ELF-1 (cell line): ENCODE measurements around the gene CD83.

Source experiments
- DNase-seq: peaks from one replicate; pipeline ENCODE4 v3.0.0-alpha.2; 2016; ENCODE audit warnings: low read depth, low spot score

Gene CD83

DNA sequence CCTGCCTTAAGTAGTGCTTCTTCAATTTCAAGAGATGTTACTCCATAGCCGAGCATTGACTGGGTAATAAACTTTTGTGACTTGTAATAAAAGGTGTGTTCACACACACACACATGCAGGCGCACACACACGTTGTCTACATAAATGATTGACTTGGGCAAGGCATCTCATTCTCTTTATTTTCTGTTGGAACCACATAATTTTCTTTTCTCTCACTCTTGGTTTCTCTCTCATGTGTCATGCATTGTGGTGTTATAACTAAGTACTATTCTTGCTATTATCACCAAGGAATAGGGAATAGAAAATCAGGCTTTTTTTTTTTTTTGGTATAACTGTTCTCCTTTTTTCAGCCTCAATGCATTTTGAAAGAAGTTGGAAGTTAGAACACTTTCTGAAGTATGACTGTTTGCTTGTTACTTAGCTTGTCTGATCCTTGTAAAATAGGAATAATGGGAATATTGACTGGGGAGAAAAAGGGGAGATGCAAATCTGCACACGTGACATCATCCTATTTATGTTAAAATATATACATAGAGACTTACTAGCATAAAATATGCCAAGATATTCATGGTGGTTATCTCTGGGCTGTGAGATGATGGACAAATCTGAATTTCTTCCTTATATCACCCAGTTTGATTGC, 26.1 kb upstream of the CD83 start:
- DNase-seq: no peak

GRCh38 chr6:14092316-14092715, 25.3 kb upstream of the CD83 start:
- DNase-seq: no peak

DNA sequence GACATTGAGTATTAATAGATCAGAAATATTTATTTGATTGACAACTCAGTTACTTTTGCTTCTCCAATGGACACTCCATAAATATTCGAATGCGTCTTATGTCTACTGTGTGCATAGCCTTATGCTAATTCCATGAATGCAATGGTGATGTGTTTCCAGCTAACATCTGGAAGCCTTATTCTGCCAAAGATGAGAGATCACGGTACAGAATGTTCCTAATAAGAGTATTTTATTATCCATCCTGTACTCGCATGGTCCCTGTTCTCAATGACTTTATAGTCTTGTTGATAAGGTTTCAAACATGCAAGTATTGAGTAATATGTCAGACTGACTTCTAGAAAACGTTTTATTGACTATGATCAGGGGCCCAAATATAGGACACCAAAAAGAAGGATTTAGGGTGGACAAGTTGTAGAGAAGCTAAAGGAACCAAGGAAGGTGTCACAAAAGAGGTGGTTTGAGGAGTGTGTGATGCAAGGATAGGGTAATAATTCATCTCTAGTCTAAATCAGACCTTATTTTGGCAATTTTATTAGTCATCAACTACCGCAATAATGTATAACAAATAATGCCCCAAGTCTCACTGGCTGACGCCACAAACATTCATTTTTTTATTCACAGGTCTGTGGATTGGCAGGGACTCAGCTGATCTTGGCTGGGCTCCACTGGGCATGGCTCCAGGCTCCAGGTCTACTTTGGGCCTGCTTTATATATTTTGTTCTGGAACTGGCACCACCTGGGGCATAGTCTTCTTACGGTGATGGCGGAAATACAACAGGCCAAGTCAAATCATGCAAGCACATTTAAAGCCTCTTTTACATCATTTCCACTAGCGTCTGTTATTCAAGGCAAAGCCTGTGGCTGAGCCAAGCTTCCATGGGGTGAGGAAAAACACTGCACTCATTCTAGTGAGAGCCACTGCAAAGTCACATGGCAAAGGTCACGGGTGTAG, 24.5 kb upstream of the CD83 start:
- no peak for DNase-seq

GRCh38 chr6:14094721-14095120, 22.9 kb upstream of the CD83 start:
- peak; percentile 56 for DNase-seq

GRCh38 chr6:14095437-14095836, 22.1 kb upstream of the CD83 start:
- DNase-seq: no peak

DNA sequence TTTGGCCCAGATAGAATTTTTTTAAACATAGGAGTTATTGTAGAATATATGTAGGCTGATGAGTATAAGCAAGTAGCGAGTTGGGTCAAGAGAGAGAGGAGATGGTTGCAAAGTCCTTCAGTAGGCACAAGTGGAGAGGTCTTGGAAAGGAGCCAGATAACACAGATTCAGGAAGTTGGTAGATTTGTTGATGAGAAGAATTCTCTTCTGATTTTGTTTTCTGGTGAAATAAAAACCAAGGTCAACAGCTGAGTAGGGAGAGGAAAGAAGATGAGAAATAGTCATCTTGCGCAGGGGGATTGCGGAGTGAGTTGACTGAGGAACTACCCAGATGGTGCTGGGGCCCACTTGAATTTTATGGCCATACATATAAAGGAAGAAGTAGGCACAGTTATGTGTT, 17.4 kb upstream of the CD83 start:
- DNase-seq: no peak

DNA sequence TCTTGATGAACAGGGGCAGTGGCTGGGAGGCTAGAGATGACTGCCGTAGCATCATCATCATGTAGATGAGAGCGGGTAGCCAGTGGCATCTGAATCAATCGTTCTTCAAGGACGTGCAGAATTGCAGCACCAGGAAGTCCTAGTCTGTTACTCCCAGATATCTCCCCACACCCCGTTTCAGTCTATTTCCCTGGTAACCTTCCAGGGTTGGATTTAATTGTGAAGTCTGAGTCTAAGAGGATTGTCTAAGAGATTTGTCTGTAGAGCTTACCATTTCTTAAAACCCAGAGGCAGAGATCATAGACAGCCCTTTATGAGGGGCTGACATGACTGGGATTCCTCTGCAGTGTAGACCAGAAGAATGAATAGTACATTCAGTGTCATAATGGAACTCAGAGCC, 16.6 kb upstream of the CD83 start:
- no peak for DNase-seq

GRCh38 chr6:14102383-14102782, 15.2 kb upstream of the CD83 start:
- no peak for DNase-seq

- DNase-seq: no peak
Measured at GRCh38 chr6:14105547-14105946, 12.0 kb upstream of the CD83 start.

- DNase-seq: no peak
Measured at GRCh38 chr6:14107000-14107399, 10.6 kb upstream of the CD83 start.

DNA sequence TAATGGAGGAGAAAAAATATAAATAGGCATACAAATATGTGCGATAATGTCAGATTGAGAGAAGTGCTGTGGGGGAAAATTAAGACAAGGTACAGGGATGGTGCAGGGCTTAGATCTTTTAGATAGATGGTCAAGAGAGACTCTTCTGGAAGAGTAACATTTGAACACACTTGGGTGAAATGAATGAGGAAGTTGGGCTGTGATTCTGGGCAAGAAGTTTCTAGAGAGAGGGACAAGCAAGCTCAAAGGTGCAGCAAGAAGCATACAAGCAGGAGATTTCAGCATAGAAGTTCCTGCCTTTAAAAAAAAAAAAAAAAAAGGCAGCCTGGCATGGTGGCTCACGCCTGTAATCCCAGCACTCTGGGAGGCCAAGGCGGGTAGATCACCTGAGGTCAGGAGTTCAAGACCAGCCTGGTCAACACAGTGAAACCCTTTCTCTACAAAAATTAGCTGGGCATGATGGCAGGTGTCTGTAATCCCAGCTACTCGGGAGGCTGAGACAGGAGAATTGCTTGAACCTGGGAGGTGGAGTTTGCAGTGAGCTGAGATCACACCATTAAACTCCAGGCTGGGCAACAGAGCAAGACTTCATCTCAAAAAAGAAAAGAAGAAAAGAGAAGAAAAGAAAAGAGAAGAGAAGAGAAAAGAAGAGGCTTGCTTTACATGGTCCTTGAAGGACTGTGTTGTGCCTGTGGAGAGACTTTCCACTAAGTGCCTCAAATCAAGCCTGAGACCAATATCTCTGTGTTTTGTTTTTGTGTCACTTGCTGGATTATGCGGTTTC, 9.7 kb upstream of the CD83 start:
- DNase-seq: no peak

GRCh38 chr6:14108571-14109410, 8.8 kb upstream of the CD83 start:
- no peak for DNase-seq

DNA sequence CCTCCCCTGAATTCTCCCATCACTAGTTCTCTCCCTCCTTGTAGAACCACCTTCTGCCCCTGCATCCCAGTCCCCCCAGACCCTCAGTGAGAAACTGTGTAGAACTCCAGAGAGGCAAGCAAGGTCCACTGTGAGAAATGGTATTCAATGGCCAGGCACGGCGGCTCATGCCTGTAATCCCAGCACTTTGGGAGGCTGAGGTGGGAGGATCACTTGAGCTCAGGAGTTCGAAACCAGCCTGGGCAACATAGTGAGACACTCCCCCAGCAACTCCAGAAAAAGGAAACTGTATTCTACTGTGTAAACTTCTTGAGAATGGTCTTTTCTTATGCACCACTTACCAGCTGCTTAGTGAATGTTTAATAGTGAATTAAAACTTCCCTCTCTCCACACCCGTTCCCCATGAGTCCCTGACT, 8.2 kb upstream of the CD83 start:
- no peak for DNase-seq

- DNase-seq: no peak
Measured at GRCh38 chr6:14110001-14110818, 7.4 kb upstream of the CD83 start.

- no peak for DNase-seq
Measured at GRCh38 chr6:14113976-14114375, 3.6 kb upstream of the CD83 start.

- DNase-seq: no peak
Measured at GRCh38 chr6:14118091-14118439, 493 bp downstream of the CD83 start.

- no peak for DNase-seq
Measured at GRCh38 chr6:14118446-14118845, 874 bp downstream of the CD83 start.

DNA sequence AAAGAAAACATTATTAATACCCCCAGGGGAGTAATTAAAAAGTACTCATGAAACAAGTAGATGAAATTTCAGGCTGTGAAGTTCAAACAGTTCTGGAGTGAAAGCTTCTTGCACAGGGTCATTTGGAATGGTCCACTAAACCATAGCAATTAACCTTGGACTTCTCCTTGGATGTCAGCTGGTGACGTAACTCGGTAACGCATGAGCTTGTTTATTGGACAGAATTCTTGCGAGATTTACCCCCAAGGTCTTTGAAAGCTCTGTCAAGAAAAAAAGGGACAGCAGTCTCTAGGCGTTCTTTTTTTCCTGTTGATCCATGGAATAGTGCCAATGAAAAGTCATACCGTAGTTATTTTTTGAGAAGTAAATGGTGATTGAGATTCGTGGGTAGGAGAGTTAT, 2.2 kb downstream of the CD83 start:
- no peak for DNase-seq

GRCh38 chr6:14120546-14120945, 3.0 kb downstream of the CD83 start:
- DNase-seq: no peak

DNA sequence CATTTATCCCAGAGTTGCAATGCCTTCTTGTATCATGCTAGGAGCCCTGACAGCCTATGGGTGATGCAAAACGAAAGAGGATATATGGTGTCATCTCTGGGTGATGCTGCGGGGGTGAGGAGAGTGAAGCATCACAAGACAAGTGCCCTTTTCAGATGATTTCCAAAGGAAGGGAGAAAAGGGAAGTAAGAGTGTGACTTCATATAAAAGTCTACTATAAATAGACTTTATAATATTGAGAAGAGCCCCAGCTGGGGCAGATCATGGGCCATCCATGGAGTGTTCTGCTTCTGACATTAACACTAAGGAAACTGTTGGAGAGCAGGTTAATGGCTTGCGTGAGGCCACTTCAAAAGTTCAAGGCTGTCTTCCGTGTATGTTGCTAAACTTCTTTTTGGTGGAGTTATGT, 4.4 kb downstream of the CD83 start:
- no peak for DNase-seq
